A549 (cell line): ENCODE data around the gene PRMT3. TPM values are rescaled to one million over a fixed set of nuclear protein-coding genes. Genes with fewer than 3 reads are reported as not detected.

Source experiments
- ATAC-seq, 2 experiments: fragments of 200-7000 bp in 1 of 2; fragments of >200 bp in 1 of 2; cut with Nextera tagmentation in 1 of 2; cut with Tn5 transposase in 1 of 2; 3 replicates each; pipeline versions ENCODE4 v1.8.0 to v1.9.1; 2018 to 2020; ENCODE audit warnings: mild to moderate bottlenecking in 1 of 2, moderate library complexity in 1 of 2
- CTCF ChIA-PET: fragments of 300-600 bp; sonication (Branson Sonifier 250); formaldehyde crosslinking; extraction: SDS; loops from one replicate; lab custom pipeline; 2021; ENCODE audit warnings: antibody characterized with exemption, inconsistent platforms; lab: Yijun Ruan, JAX
- POLR2A ChIA-PET: fragments of 350-600 bp; formaldehyde crosslinking; extraction: SDS; loops from one replicate; lab custom pipeline; 2021; ENCODE audit warnings: antibody characterized with exemption, inconsistent platforms; lab: Yijun Ruan, JAX
- DNase-seq, 2 experiments: peaks; one replicate each; pipeline versions ENCODE4 v3.0.0 to v3.0.0-alpha.2; 2011 to 2016; ENCODE audit warnings: low read depth in 1 of 2, low spot score in 1 of 2
- FAIRE-seq: peaks from 2 replicates; lab custom pipeline; 2011; peaks lifted over from hg19 to GRCh38; lab: Jason Lieb, UNC
- H3K27ac ChIP-seq, 2 experiments: fragments of >200 bp; sonication (Bioruptor Twin); formaldehyde crosslinking; 3 replicates each; pipeline ENCODE4 v1.5.1; 2016 to 2017
- H3K4me1 ChIP-seq: fragments of >200 bp; sonication (Bioruptor Twin); formaldehyde crosslinking; 3 replicates; pipeline ENCODE4 v1.6.1; 2016
- H3K4me2 ChIP-seq: fragments of >200 bp; sonication (Bioruptor Twin); formaldehyde crosslinking; 3 replicates; pipeline ENCODE4 v1.6.1; 2016
- H3K4me3 ChIP-seq: fragments of >200 bp; sonication (Bioruptor Twin); formaldehyde crosslinking; 3 replicates; pipeline ENCODE4 v1.5.1; 2016
- H3K9me3 ChIP-seq: fragments of >200 bp; sonication (Bioruptor Twin); formaldehyde crosslinking; 3 replicates; pipeline ENCODE4 v1.6.1; 2016
- CBX2 ChIP-seq: fragments of 200-600 bp; sonication (generic); IDR thresholded peaks from 2 replicates; pipeline ENCODE4 v1.6.1; 2016; ENCODE audit warnings: low read depth, mild to moderate bottlenecking, borderline replicate concordance
- CBX8 ChIP-seq: fragments of 200-600 bp; sonication (generic); IDR thresholded peaks from 2 replicates; pipeline ENCODE4 v1.6.1; 2016
- CHD4 ChIP-seq: fragments of 200-600 bp; sonication (generic); IDR thresholded peaks from 2 replicates; pipeline ENCODE4 v1.6.1; 2016; ENCODE audit warnings: antibody characterized with exemption, mild to moderate bottlenecking, borderline replicate concordance
- EHF ChIP-seq: fragments of 250-450 bp; sonication (Bioruptor Pico); IDR thresholded peaks from 2 replicates; pipeline ENCODE4 v1.5.0; 2020; ENCODE audit warnings: mild to moderate bottlenecking
- EHMT2 ChIP-seq: fragments of 200-600 bp; sonication (generic); IDR thresholded peaks from 2 replicates; pipeline ENCODE4 v1.6.1; 2016; ENCODE audit warnings: antibody characterized with exemption, low read depth, mild to moderate bottlenecking, moderate library complexity
- FOSL2 ChIP-seq, 2 experiments: fragments of 450-650 bp in 1 of 2; fragments of >200 bp in 1 of 2; sonication (Bioruptor Twin) in 1 of 2; formaldehyde crosslinking; IDR thresholded peaks; 2 replicates each; pipeline versions ENCODE4 v1.5.0 to v1.6.1; 2016 to 2020; ENCODE audit warnings: mild to moderate bottlenecking in 1 of 2, moderate library complexity in 1 of 2
- HEYL ChIP-seq: fragments of 250-450 bp; sonication (Bioruptor Pico); IDR thresholded peaks from 2 replicates; pipeline ENCODE4 v1.8.0; 2021; ENCODE audit warnings: mild to moderate bottlenecking, moderate library complexity
- HOXA7 ChIP-seq: fragments of 250-450 bp; sonication (Bioruptor Pico); IDR thresholded peaks from 2 replicates; pipeline ENCODE4 v1.5.0; 2020; ENCODE audit warnings: mild to moderate bottlenecking, moderate library complexity
- HOXB5 ChIP-seq: fragments of 250-450 bp; sonication (Bioruptor Pico); IDR thresholded peaks from 2 replicates; pipeline ENCODE4 v1.5.0; 2020; ENCODE audit warnings: mild to moderate bottlenecking, moderate library complexity
- MAX ChIP-seq: IDR thresholded peaks from 2 replicates; pipeline ENCODE4 v1.6.1; 2012
- MAZ ChIP-seq: fragments of 150-350 bp; IDR thresholded peaks from 2 replicates; pipeline ENCODE4 v1.6.1; 2014; ENCODE audit warnings: antibody characterized with exemption, low read depth, low read length, borderline replicate concordance
- NR3C1 ChIP-seq: fragments of >200 bp; sonication (Bioruptor Twin); formaldehyde crosslinking; IDR thresholded peaks from 3 replicates; pipeline ENCODE4 v1.6.1; 2017
- POLR2A ChIP-seq: IDR thresholded peaks from 2 replicates; pipeline ENCODE4 v1.6.1; 2012; ENCODE audit warnings: mild to moderate bottlenecking, low read length
- RAD21 ChIP-seq, 2 experiments: fragments of >200 bp in 1 of 2; sonication (Bioruptor Twin) in 1 of 2; formaldehyde crosslinking in 1 of 2; IDR thresholded peaks in 1 of 2; conservative IDR thresholded peaks in 1 of 2; 2 replicates in 1 of 2; 3 replicates in 1 of 2; pipeline ENCODE4 v1.6.1; 2012 to 2018; ENCODE audit warnings: inconsistent platforms in 1 of 2
- REST ChIP-seq: fragments of 200-600 bp; sonication (generic); IDR thresholded peaks from 2 replicates; pipeline ENCODE4 v1.6.1; 2016; ENCODE audit warnings: antibody characterized with exemption, mild to moderate bottlenecking, moderate library complexity
- RFX5 ChIP-seq: fragments of 450-650 bp; IDR thresholded peaks from 2 replicates; pipeline ENCODE4 v1.7.1; 2014; ENCODE audit warnings: antibody characterized with exemption, mild to moderate bottlenecking, moderate library complexity
- SMC3 ChIP-seq: fragments of >200 bp; sonication (Bioruptor Twin); formaldehyde crosslinking; IDR thresholded peaks from 3 replicates; pipeline ENCODE4 v1.6.1; 2018; ENCODE audit warnings: inconsistent platforms
- SREBF2 ChIP-seq: fragments of 450-650 bp; IDR thresholded peaks from 2 replicates; pipeline ENCODE4 v1.6.1; 2014; ENCODE audit warnings: mild to moderate bottlenecking, moderate library complexity
- WGBS: methylation state at CpG from one replicate; pipeline ENCODE4 v1.1.6; 2017; ENCODE audit errors: missing lambda C conversion rate; 5-methylcytosine and 5-hydroxymethylcytosine counted together
- polyA plus RNA-seq, 4 experiments: library from polyadenylated mRNA; depleted of rRNA in 3 of 4; stranded (reverse); fragments of >200 nt; fragmentation: RNase III in 1 of 4; extraction: RNeasy Plus Mini Kit Qiagen cat#74134 plus additional on column Dnase treatment in 1 of 4; gene quantifications; 2 replicates in 3 of 4; 3 replicates in 1 of 4; pipeline ENCODE4 v1.2.3, GENCODE V29; 2011 to 2017
- TF ChIP-seq, protein P1 (sequence below): fragments of >200 bp; sonication (Bioruptor Twin); formaldehyde crosslinking; IDR thresholded peaks from 3 replicates; pipeline ENCODE4 v1.6.1; 2016
- TF ChIP-seq, protein P2 (sequence below): fragments of 150-350 bp; IDR thresholded peaks from 2 replicates; pipeline ENCODE4 v1.6.1; 2014; ENCODE audit warnings: low read depth, mild to moderate bottlenecking, low read length
- TF ChIP-seq, protein P3 (sequence below): fragments of >200 bp; sonication (Bioruptor Twin); formaldehyde crosslinking; IDR thresholded peaks from 2 replicates; pipeline ENCODE4 v1.6.1; 2016
- TF ChIP-seq, protein P4 (sequence below): fragments of >200 bp; sonication (Bioruptor Twin); formaldehyde crosslinking; IDR thresholded peaks from 3 replicates; pipeline ENCODE4 v1.5.1; 2016

Gene PRMT3
- polyA plus RNA-seq, 2 of the 4 experiments (the other 2 are of a cell fraction): 34.6 to 53.9 TPM

DNA sequence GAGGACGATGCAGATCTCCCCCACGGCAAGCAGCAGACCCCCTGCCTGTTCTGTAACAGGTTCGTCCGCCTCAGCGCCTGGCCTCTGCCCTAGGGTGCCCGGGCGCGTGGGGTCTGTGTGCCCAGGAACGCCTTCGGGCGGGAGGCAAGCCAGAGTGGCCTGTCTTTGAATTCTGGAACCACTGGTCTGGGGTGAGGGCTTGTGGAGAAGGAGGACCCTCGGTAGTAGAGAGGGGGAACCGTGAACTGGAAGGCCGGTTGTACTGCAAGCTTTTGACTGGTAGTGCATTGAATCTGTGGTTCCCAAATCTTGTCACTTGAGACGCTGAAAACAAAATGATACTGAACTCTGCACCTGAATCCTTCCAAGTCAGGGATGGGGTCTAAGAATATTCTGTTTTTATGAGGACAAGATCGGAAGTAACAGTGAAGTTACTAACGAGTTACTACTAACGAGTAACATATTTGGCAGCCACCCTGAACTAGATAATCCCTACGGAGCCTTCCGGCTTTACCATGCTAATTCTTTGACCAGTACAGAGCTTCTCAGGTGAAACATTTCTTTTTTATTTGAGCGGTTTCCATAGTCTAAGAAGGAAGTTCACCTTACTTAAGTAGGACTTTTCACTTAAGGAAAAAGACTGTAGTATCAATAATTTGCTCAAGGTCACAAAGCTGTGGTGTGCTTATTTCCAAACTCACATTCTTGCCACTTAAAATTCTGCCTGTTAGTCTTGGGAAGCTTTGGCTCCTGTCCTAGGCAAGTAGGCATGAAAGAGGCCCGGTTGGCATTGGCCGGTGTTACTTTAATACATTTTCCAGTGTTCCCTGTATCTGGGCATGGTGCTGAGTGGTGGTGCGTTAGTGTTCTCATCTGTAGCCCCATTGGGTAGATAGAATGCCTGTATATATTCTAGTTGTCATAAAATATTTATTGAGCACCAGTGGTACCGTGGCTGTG, 860 bp downstream of the PRMT3 start:
- H3K4me1 ChIP-seq: peaks cover 10% of the 10 kb centered on the region; the same call in 2 of the 3 replicates
- peak overlapping the region; percentile 96 to 97 for H3K27ac ChIP-seq
- ChIA-PET CTCF (interaction anchor here (1.2 to 1.8 kb wide), 4 partner anchors 9 to 221 kb away, joined by 3 to 8 read pairs (median 6); no protein-coding TSS in a partner anchor), POLR2A (interaction anchor here (0.8 to 1.2 kb wide), 3 partner anchors 9 to 260 kb away, joined by 3 to 4 read pairs (median 4); no protein-coding TSS in a partner anchor)
- no peak for DNase-seq
- TF ChIP-seq SMC3 (no peak), NR3C1 (no peak), CBX8 (no peak), RFX5 (no peak), HOXA7 (CRISPR knock-in tag) (no peak), CHD4 (no peak), MAX (no peak), SREBF2 (no peak), EHMT2 (no peak), POLR2A (no peak), EHF (CRISPR knock-in tag) (no peak), MAZ (no peak), HEYL (CRISPR knock-in tag) (no peak), FOSL2 (IDR thresholded peaks at IDR 0.05) (no peak), FOSL2 (CRISPR knock-in tag; IDR thresholded peaks at IDR 0.05) (no peak), REST (no peak)
- TF ChIP-seq, protein P1, sequence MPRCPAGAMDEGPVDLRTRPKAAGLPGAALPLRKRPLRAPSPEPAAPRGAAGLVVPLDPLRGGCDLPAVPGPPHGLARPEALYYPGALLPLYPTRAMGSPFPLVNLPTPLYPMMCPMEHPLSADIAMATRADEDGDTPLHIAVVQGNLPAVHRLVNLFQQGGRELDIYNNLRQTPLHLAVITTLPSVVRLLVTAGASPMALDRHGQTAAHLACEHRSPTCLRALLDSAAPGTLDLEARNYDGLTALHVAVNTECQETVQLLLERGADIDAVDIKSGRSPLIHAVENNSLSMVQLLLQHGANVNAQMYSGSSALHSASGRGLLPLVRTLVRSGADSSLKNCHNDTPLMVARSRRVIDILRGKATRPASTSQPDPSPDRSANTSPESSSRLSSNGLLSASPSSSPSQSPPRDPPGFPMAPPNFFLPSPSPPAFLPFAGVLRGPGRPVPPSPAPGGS: no peak
- TF ChIP-seq, protein P2, sequence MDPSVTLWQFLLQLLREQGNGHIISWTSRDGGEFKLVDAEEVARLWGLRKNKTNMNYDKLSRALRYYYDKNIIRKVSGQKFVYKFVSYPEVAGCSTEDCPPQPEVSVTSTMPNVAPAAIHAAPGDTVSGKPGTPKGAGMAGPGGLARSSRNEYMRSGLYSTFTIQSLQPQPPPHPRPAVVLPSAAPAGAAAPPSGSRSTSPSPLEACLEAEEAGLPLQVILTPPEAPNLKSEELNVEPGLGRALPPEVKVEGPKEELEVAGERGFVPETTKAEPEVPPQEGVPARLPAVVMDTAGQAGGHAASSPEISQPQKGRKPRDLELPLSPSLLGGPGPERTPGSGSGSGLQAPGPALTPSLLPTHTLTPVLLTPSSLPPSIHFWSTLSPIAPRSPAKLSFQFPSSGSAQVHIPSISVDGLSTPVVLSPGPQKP: no peak
- TF ChIP-seq, protein P3, sequence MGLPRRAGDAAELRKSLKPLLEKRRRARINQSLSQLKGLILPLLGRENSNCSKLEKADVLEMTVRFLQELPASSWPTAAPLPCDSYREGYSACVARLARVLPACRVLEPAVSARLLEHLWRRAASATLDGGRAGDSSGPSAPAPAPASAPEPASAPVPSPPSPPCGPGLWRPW: no peak
- peak in 1 of 2 experiments; percentile 58 for ATAC-seq
- FAIRE-seq: no peak
- 6% methylated on average over 14 of the region's 25 CpGs for WGBS
- peak overlapping the region; percentile 87 for H3K4me3 ChIP-seq
- peak overlapping the region; percentile 97 for H3K4me2 ChIP-seq
- H3K9me3 ChIP-seq: no peaks in the 10 kb centered on the region

GRCh38 chr11:20397281-20397680, 9.8 kb downstream of the PRMT3 start:
- FAIRE-seq (peak; percentile 72), ATAC-seq (peak; percentile 96 to 99), DNase-seq (peak; percentile 38 to 69)
- TF ChIP-seq SMC3: peak; percentile 69
- TF ChIP-seq HOXB5: no peak
- no peak for TF ChIP-seq POLR2A
- TF ChIP-seq, protein P4, sequence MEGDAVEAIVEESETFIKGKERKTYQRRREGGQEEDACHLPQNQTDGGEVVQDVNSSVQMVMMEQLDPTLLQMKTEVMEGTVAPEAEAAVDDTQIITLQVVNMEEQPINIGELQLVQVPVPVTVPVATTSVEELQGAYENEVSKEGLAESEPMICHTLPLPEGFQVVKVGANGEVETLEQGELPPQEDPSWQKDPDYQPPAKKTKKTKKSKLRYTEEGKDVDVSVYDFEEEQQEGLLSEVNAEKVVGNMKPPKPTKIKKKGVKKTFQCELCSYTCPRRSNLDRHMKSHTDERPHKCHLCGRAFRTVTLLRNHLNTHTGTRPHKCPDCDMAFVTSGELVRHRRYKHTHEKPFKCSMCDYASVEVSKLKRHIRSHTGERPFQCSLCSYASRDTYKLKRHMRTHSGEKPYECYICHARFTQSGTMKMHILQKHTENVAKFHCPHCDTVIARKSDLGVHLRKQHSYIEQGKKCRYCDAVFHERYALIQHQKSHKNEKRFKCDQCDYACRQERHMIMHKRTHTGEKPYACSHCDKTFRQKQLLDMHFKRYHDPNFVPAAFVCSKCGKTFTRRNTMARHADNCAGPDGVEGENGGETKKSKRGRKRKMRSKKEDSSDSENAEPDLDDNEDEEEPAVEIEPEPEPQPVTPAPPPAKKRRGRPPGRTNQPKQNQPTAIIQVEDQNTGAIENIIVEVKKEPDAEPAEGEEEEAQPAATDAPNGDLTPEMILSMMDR: peak; percentile 67
- TF ChIP-seq CBX2: no peak
- peak; percentile 41 to 51; a peak in 4 of 5 replicates for TF ChIP-seq RAD21 (conservative IDR thresholded peaks at IDR 0.05 in 1 of 2, IDR thresholded peaks at IDR 0.05 in 1 of 2)
- no peak for TF ChIP-seq CBX8
- TF ChIP-seq EHF (CRISPR knock-in tag): no peak
- CTCF ChIA-PET: interaction anchor here (0.6 to 4.0 kb wide), 21 partner anchors 8 to 265 kb away, joined by 3 to 55 read pairs (median 4); no protein-coding TSS in a partner anchor
- POLR2A ChIA-PET: interaction anchor here (0.7 to 1.1 kb wide), 2 partner anchors 9 to 212 kb away, joined by 3 to 4 read pairs; no protein-coding TSS in a partner anchor
- WGBS: 70% methylated on average over 3 of the region's 3 CpGs
- no peak overlapping the region for H3K4me3 ChIP-seq
- no peak overlapping the region for H3K27ac ChIP-seq
- no peak overlapping the region for H3K4me2 ChIP-seq
- H3K9me3 ChIP-seq: no peaks in the 10 kb centered on the region
- H3K4me1 ChIP-seq: no peaks in the 10 kb centered on the region
